Stimulated activated CD4-positive, alpha-beta T cell treated with anti-CD3 and anti-CD28 coated beads, Interleukin-15, amount 100 ng/mL, for 1 hour (primary cell): ENCODE measurements around the gene NRG4.
"Not testable (repeated sequence)": the region's sequence is repeated elsewhere in the genome, so short reads cannot be mapped to it uniquely, and the experiment has no call there.

ENCODE experiments used
- DNase-seq, 2 donors: peaks; one replicate each; pipeline ENCODE4 v3.0.0-alpha.2; 2020; ENCODE audit warnings: low read depth in 1 of 2, low spot score in 1 of 2

NRG4 gene

GRCh38 chr15:75994220-75994619, 18.0 kb downstream of the NRG4 start:
- no peak for DNase-seq

DNA sequence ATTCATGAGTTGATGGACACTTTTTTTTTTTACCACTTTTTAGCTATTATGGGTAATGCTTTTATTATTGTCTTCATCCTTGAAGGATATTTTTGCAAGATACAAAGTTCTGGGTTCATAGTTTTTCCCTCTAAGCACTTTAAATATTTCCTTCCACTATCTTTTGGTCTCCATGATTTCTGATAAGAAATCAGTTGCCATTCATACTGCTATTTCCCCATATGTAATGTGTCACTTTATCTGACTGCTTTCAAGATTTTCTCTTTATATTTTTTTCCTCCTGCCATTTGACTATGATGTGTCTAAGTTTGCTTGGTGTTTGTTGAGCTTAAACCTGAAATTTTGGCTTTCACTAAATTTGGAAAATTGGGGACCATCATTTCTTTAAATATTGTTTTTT, 19.3 kb downstream of the NRG4 start:
- DNase-seq: no peak

DNA sequence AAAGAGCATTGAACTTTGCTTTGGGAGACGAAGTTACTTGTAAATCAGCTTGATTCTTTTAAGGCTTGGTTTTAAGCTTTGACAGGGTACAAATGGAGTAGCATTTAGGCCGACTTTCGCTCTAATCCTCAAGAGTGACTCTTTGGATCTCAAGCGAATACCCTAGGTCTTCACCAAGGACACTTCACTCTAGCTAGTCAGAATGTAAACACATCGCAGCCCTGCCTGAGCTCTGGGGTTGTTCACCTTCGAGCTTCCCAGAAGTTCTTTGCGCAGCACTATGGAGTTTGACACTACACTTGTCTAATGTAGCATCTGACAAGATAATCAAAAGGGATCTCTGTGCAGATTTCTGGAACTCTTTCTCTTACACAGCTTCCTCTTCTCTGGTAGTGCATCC, 22.3 kb downstream of the NRG4 start:
- DNase-seq: no peak

GRCh38 chr15:75989045-75989444, 23.2 kb downstream of the NRG4 start:
- DNase-seq: no peak

DNA sequence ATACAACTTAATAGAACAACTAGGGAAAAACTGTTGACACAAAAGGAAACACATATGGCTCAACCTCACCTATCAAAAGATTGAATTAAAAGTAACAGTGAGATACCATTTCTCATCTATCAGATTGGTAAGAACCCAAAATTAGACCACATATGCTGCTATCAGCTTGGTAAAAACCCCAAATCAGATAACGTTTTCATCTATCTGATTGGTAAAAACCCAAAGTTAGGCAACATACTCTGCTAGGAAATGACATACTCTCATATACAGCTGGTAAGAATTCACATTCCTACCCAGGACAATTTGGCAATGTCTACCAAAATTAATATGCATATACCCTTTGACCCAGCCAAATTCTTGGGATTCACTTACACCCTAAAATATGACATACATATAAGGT, 26.3 kb downstream of the NRG4 start:
- no peak for DNase-seq

DNA sequence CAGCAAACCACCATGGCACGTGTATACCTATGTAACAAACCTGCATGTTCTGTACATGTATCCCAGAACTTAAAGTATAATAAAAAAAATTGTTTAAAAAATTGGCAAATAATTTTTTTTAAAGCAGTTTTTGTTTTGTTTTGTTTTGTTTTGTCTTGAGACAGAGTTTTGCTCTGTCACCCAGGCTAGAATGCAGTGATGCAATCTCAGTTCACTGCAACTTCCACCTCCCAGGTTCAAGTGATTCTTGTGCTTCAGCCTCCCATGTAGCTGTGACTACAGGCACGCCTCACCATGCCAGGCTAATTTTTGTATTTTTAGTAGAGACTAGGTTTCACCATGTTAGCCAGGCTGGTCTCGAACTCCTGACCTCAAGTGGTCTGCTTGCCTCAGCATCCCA, 27.5 kb downstream of the NRG4 start:
- not testable (repeated sequence) for DNase-seq

DNA sequence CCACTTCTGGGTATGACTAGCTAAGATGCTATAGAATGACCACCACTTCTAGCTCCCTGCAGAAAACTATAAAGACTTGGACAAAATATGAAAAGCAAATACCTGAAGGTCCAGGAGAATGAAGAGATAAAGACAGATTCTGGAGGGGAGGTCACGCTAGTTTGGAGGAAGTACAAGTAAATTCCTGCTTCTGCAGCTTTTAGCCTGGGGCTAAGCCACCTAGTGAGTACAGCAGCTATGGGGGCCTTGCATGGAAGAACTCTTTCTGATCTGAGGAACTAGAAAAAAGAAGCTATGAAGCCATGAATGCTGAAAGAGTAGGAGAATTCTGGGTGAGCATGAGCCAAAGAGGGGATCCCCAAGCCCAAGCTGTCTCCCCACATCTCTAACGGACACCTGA, 29.8 kb downstream of the NRG4 start:
- DNase-seq: no peak

- DNase-seq: no peak
Measured at GRCh38 chr15:75981149-75981815, 30.9 kb downstream of the NRG4 start.

DNA sequence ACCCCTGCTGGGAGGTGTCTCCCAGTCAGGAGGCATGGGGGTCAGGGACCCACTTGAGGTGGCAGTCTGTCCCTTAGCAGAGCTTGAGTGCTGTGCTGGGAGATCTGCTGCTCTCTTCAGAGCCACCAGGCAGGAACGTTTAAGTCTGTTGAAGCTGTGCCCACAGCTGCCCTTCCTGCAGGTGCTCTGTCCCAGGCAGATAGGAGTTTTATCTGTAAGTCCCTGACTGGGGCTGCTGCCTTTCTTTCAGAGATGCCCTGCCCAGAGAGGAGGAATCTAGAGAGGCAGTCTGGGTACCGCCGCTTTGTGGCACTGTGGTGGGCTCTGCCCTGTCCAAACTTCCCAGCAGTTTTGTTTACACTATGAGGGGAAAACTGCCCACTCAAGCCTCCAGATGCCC, 35.5 kb downstream of the NRG4 start:
- not testable (repeated sequence) for DNase-seq

GRCh38 chr15:75966073-75966472, 46.2 kb downstream of the NRG4 start:
- no peak for DNase-seq

- no peak for DNase-seq
Measured at GRCh38 chr15:75961331-75961730, 50.9 kb downstream of the NRG4 start.

GRCh38 chr15:75955720-75956119, 56.5 kb downstream of the NRG4 start:
- DNase-seq: no peak

- DNase-seq: no peak
Measured at GRCh38 chr15:75952525-75952924, 59.7 kb downstream of the NRG4 start.

- no peak for DNase-seq
Measured at GRCh38 chr15:75948761-75949296, 63.4 kb downstream of the NRG4 start.

GRCh38 chr15:75947092-75947491, 65.1 kb downstream of the NRG4 start:
- DNase-seq: no peak

GRCh38 chr15:75945953-75946352, 66.3 kb downstream of the NRG4 start:
- DNase-seq: no peak

GRCh38 chr15:75943713-75944215, 68.5 kb downstream of the NRG4 start:
- DNase-seq: no peak

- no peak for DNase-seq
Measured at GRCh38 chr15:75943246-75943645, 69.0 kb downstream of the NRG4 start.

GRCh38 chr15:75942464-75942863, 69.8 kb downstream of the NRG4 start:
- no peak for DNase-seq

- DNase-seq: no peak
Measured at GRCh38 chr15:75930866-75931265, 81.4 kb downstream of the NRG4 start.

GRCh38 chr15:75929799-75930565, 82.2 kb downstream of the NRG4 start:
- DNase-seq: no peak
